Uterus (tissue), 4 donors: ENCODE results near the gene NRDC. TPM values are rescaled to one million over a fixed set of nuclear protein-coding genes. Genes with fewer than 3 reads are reported as not detected.

Experiments used
- DNase-seq, 2 donors: peaks; one replicate each; pipeline ENCODE4 v3.0.0-alpha.2; 2019 to 2020
- H3K27ac ChIP-seq, 2 donors: fragments of 200-600 bp; sonication (generic); 1 replicate in 1 of 2; 2 replicates in 1 of 2; pipeline ENCODE4 v1.5.1; 2016 to 2018
- H3K27me3 ChIP-seq, 2 donors: fragments of 200-600 bp; sonication (generic); one replicate each; pipeline ENCODE4 v1.5.1; 2018 to 2019; ENCODE audit warnings: control low read depth in 1 of 2
- H3K36me3 ChIP-seq, 2 donors: fragments of 200-600 bp; sonication (generic); one replicate each; pipeline ENCODE4 v1.5.1; 2019; ENCODE audit warnings: control low read depth in 1 of 2
- H3K4me1 ChIP-seq, 2 donors: fragments of 200-600 bp; sonication (generic); one replicate each; pipeline ENCODE4 v1.5.1; 2018 to 2019; ENCODE audit warnings: control low read depth in 1 of 2
- H3K4me3 ChIP-seq, 2 donors: fragments of 200-600 bp; sonication (generic); 1 replicate in 1 of 2; 2 replicates in 1 of 2; pipeline ENCODE4 v1.5.1; 2018 to 2019; ENCODE audit warnings: mild to moderate bottlenecking in 1 of 2
- H3K9me3 ChIP-seq, 2 donors: fragments of 200-600 bp; sonication (generic); one replicate each; pipeline ENCODE4 v1.5.1; 2019; ENCODE audit warnings: control low read depth in 1 of 2
- CTCF ChIP-seq, 4 experiments: fragments of 200-600 bp in 2 of 4; fragments of 450-650 bp in 2 of 4; sonication (generic) in 2 of 4; IDR thresholded peaks; one replicate each; pipeline ENCODE4 v1.5.1; 2016 to 2019; ENCODE audit warnings: antibody characterized with exemption in 4 of 4, mild to moderate bottlenecking in 2 of 4, moderate library complexity in 1 of 4
- POLR2A ChIP-seq, 2 donors: fragments of 450-650 bp; IDR thresholded peaks; one replicate each; pipeline ENCODE4 v1.6.1; 2016; ENCODE audit warnings: antibody characterized with exemption in 2 of 2, mild to moderate bottlenecking in 1 of 2, moderate library complexity in 1 of 2
- intact Hi-C: fragments of 100-400 bp; cut with DNase I; formaldehyde crosslinking; loops from one replicate; pipeline ENCODE4 v1.15.1; 2023; ENCODE audit warnings: low total_unique reads
- total RNA-seq, 4 donors: library from RNA; depleted of rRNA in 3 of 4; stranded (reverse); fragments of >200 nt in 3 of 4; gene quantifications; one replicate each; pipeline versions ENCODE4 v1.1.0 to v1.2.4, GENCODE V29; 2014 to 2023
- donor health status: DM: yes; HTN: yes; CAD: no.

The NRDC gene
- total RNA-seq, 4 donors from 2014 or later: 35.1 to 145 (median 75.6) TPM

- no peak for DNase-seq
- Histone ChIP-seq H3K36me3 (no peaks in the 10 kb centered on the region), H3K27me3 (no peaks in the 10 kb centered on the region), H3K4me1 (peaks cover 0 to 3% of the 10 kb centered on the region in 2 donors), H3K9me3 (no peaks in the 10 kb centered on the region), H3K27ac (no peak overlapping the region), H3K4me3 (no peak overlapping the region)
- TF ChIP-seq POLR2A (IDR thresholded peaks at IDR 0.05): no peak
- no peak for TF ChIP-seq CTCF (IDR thresholded peaks at IDR 0.05)
- intact Hi-C loops: no loop called here
These were observed 7.1 kb downstream of the NRDC start for GRCh38 chr1:51871351-51871975.

GRCh38 chr1:51870603-51871350, 7.8 kb downstream of the NRDC start:
- intact Hi-C loops: no loop called here
- Histone ChIP-seq H3K36me3 (no peaks in the 10 kb centered on the region), H3K4me1 (peaks cover 0 to 3% of the 10 kb centered on the region in 2 donors), H3K4me3 (no peak overlapping the region), H3K9me3 (no peaks in the 10 kb centered on the region), H3K27me3 (no peaks in the 10 kb centered on the region), H3K27ac (no peak overlapping the region)
- TF ChIP-seq POLR2A (IDR thresholded peaks at IDR 0.05): no peak
- no peak for TF ChIP-seq CTCF (IDR thresholded peaks at IDR 0.05)
- no peak for DNase-seq

- Histone ChIP-seq H3K4me3 (no peak overlapping the region), H3K27ac (no peak overlapping the region), H3K27me3 (no peaks in the 10 kb centered on the region), H3K9me3 (no peaks in the 10 kb centered on the region), H3K4me1 (no peaks in the 10 kb centered on the region), H3K36me3 (no peaks in the 10 kb centered on the region)
- no peak for DNase-seq
- intact Hi-C loops: no loop called here
- TF ChIP-seq POLR2A (IDR thresholded peaks at IDR 0.05) (no peak), CTCF (IDR thresholded peaks at IDR 0.05) (no peak)
These were observed 10.9 kb downstream of the NRDC start for GRCh38 chr1:51867479-51868232.

- Histone ChIP-seq H3K27me3 (no peaks in the 10 kb centered on the region), H3K4me1 (no peaks in the 10 kb centered on the region), H3K36me3 (no peaks in the 10 kb centered on the region), H3K27ac (no peak overlapping the region), H3K9me3 (no peaks in the 10 kb centered on the region), H3K4me3 (no peak overlapping the region)
- TF ChIP-seq POLR2A (IDR thresholded peaks at IDR 0.05): no peak
- TF ChIP-seq CTCF (IDR thresholded peaks at IDR 0.05): no peak
- DNase-seq: no peak
- intact Hi-C loops: no loop called here
These were observed 15.1 kb downstream of the NRDC start for GRCh38 chr1:51863384-51863783.

GRCh38 chr1:51861669-51862068, 16.9 kb downstream of the NRDC start:
- H3K27ac ChIP-seq: no peak overlapping the region
- no peaks in the 10 kb centered on the region for H3K4me1 ChIP-seq
- intact Hi-C loops: no loop called here
- H3K27me3 ChIP-seq: no peaks in the 10 kb centered on the region
- H3K36me3 ChIP-seq: no peaks in the 10 kb centered on the region
- no peak for DNase-seq
- no peak for TF ChIP-seq POLR2A (IDR thresholded peaks at IDR 0.05)
- TF ChIP-seq CTCF (IDR thresholded peaks at IDR 0.05): no peak
- no peak overlapping the region for H3K4me3 ChIP-seq
- no peaks in the 10 kb centered on the region for H3K9me3 ChIP-seq
